Measurements from ENCODE around the gene HOXB3. TPM values are rescaled to one million over a fixed set of nuclear protein-coding genes. Genes with fewer than 3 reads are reported as not detected.

The HOXB3 gene
- total RNA-seq: 0.37 and 1.4 TPM in 2 replicates

DNA sequence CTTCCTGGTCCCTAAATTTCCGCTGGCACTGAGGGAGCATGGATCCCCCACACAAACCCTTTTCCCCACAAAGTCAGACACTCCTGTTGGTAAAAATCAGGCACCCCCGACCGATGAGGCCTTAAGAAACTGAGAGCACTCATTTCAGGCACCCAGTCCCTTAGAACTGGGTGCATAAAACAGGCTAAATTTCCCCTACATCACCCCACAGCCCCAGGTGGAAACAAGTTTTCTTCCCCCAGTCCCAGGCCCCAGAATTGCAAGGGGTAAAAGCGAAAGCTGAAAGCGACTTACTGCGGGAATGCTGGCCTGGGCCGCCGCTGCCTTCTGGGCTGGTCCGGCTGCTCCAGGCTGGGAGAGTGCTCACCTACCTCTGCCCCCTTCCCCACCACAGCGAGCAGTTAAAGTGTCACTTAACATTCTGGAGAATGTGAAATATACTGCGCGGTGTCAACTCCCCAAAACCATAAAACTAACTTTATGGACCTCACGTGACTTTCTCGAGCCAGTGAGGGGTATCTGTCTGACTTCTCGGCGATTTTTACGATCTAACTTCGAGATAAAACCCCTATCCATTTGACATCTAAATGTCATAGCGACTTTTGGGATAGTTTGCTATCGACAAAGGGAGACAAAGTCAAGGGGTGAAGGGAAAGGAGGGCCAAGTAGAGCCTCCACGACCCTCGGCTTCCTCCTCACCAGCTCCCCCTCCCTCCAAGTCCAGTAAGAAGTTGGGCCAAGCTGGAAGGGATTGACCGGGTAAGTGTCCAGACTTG, at the start of gene HOXB3:
Gene HOXB3, minus strand, starts transcription at position 411 of the 776 bp plus-strand sequence. CDS start 37,767 bp downstream, outside the sequence.

DNA sequence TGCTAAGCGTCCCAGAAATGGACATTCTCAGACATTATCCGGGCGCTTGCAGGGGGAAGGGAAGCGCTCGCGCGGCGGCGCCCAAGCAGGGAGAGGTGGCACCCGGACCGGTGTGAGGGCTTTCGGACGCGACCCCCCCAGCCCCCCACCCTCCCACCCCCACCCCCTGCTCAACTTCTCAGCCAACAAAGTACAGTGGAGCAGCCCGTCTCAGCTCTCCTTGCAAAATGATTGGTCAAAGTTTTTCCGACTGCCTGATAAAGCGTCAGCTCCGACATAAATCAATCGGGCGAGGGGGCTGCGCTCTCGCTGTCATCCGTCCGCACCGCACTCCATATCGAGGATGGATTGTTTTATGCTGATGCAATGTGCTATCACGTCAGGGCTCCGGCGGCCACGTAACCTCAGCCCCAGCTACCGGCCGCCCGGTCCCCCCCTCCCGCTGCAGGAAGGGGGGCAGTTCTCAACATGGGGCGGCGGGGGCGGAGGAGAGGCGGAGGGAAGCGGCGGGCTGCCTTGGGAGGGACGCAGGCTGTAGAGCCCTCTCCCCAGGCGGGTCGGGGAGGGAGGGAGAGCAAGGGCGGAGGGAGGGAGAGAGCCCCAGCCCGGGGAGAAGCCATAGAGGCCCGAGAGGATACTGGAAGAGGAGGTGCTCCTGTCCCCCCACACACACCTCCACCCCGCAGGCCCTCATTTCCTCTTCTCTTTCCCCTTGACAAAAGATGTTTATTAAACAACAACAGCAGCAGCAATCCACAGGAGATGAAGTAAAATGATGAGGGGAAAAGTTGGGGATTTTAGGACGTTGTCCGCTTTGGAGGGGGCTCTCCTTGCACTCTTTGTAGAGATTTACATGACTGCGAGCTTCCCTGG, 36.4 kb upstream of the HOXB3 start, which contains the start of gene HOXB9:
Gene HOXB9, minus strand, starts transcription at position 114 of the 873 bp plus-strand sequence. Its CDS starts 89 bp downstream, at position 25.

DNA sequence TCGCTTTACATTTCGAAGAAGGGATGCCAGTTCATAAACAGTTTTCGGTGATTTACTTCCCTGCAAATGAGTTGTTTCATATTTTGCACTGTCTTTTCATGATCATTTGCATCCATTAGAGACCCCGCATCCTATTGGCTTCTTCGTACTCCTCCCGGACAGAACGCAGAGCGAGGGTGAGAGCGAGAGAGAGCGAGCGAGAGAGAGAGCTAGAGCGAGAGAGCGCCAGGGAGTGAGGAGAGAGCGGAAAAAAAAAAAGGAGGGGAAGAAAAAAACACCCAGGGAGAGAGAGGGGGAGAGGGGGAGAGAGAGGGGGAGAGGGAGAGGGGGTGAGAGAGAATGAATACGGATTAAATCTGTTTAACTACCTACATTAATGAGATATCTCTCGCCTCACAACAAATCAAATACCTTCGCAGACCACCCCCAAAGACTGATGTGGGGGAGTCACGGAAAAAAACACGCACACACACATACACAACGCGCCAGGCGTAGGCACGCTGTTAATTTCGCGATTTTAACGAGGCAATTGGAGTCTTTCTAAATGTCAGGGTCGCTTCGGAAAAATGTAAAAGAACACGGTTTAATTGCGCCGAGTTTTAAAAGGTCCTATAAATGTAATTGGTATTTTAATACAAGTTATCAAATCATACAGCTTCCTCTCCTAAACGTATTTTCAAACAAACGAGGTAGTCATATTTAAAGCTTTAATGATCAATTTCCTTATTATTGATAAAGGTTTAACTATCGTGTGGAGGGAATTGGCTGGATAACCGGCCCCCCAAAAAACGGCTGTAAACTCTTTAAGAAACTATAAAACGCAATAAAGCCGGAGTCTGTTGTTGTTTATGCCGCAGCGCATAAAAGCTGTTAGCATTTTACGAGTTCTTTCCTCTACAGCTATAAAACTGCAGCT, 25.3 kb upstream of the HOXB3 start, which contains the start of gene HOXB8:
Gene HOXB8, minus strand, starts transcription at position 246 of the 916 bp plus-strand sequence. CDS start 588 bp downstream, outside the sequence.

DNA sequence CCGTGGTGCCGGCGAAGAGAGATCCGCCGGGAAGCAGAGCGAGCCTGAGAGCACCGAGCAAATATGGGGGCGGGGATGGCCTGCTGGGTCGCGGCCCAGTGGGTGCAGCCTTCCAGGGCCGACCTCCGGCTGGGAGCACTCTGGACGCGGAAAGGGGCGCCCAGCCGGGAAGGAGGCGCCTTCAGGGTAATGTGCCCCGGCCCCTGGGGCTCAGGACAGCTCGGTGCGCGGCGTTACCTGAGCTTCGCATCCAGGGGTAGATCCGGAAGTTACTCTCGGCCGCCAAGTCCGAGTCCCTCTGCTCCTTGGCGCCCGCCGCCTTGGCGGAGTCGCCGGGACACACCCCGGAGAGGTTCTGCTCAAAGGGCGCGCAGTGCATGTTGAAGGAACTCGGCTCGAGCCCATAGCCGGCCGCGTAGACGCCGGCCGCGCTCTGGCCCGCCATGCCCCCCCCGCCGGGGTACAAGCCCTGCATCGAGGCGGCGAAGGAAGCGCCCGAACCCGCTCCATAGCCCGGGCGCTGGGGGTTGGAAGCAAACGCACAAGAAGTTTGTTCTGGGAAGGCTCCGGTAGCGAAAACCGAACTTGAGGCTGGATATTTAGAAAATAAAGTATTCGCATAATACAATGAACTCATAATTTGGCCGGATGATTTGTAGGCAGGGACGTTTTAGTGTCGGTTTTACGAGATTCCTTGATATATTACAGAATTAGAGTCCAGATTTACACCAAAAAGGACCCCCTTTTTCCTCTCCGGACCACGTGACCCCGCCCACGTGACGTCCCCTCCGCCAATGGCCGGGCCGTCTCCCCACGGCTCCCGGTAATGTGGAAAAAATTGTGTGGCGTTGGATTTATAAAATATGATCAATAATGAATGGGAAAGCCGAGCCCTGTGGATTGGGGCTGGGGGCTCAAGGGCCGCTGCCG, 20.5 kb upstream of the HOXB3 start, which contains the start of gene HOXB7:
Gene HOXB7, minus strand, starts transcription at position 736 of the 930 bp plus-strand sequence. Its CDS starts 99 bp downstream, at position 637.

DNA sequence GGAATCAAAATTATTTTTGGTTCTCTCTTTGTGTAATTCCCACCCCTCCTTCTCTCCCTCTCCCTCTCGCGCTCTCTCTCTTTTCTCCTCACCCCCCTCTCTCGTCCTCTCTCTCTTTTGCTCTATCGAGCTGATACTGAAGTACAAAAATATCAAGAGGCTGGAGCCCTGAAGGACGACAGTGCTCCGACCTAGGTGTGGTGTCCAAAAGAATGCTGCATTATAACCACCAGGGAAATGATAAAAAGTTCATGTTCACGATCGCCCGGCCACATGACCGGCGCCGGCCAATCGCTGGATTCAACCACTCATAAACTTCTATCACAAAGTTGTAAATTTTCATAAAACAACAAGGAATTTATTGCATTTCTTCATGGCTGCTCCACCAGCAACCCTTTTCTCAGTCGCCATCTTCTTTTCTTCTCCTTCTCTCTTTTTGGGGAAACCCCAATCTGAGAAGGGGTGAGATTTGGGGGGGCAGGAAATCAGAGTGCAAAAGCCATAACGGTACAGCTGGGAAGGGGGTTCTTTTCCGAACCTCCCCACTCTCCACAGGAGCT, 14.8 kb upstream of the HOXB3 start, which contains the start of gene HOXB6:
Gene HOXB6, minus strand, starts transcription at position 217 of the 560 bp plus-strand sequence. CDS start 6,836 bp downstream, outside the sequence.

DNA sequence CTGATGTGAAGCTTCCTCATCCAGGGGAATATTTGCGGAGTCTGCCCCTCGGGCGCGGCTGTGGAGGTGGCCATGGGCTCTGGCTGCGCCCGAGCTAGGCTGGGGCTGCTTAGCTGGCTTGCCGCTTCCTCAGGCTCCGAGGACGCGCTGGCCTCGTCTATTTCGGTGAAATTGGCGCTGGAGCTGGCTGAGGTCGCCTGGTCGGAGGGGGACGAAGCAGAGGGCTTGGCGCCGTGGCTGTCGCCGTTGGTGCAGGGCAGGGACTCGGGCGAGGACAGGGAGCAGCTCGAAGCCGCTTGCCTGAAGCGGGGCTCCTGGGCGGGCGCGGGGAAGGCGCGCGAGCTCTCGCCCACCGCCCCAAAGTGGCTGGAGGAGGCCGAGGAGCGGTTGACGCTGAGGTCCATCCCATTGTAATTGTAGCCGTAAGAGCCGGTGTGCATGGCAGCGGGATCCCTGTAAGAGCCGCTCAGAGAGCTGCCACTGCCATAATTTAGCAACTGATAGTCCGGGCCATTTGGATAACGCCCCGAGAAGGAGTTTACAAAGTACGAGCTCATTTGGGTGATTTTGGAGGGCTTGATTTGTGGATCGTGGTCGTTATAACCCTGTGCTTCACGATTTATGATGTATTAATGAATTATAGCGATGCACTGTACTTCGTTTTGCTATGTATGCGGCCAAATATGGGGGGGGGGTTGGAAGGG, 3.2 kb upstream of the HOXB3 start, which contains the start of gene HOXB5:
Gene HOXB5, minus strand, starts transcription at position 654 of the 704 bp plus-strand sequence. Its CDS starts 97 bp downstream, at position 557.

DNA sequence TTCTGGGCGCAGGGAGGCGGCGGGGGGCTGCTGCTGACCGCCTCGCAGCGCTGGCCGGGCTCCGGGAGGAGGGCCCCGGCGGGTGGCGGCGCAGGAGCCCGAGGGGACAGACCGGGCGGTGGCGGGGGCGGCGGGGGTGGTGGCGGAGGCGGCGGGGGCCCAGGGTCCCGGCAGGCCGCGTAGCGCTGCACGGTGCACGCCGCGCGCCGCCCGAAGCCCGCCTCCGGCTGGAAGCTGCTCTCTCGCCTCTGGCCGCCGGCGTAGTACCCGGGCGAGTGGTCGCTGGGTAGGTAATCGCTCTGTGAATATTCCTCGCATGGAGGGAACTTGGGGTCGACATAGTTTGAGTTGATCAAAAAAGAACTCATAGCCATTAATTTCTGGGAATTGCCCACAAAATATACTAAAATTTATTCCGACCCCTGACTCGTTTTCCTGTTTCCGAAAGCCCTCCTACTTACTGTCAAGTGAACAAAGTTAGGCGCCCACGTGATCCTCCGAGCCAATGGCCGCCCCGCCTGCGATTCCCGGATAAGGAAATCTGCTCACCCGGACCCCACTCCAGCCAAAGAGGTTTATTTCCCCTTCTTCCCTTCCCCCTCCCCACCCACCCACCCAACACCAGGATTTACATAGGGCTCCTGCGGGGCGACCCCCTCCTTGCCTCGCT, 12.0 kb downstream of the HOXB3 start, which contains the start of gene HOXB4:
Gene HOXB4, minus strand, starts transcription at position 405 of the 670 bp plus-strand sequence. Its CDS starts 31 bp downstream, at position 374.

DNA sequence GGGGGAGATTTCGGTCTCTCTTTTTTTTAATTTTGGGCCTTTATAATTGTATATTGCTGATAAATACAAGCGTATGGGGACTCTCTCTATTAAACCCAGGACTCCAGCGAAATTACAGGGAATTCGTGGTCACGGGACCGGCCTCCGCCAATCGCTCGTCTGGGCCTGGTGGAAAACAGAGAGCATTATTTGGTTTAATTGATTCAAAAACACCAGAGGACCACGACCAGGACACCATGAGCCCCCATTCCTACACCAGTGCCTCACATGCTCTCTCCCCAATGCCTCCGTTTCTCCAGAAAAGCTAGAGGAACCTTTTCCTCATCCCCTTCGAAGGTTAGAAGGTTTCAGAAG, 45.0 kb downstream of the HOXB3 start, which contains the start of gene HOXB2:
Gene HOXB2, minus strand, starts transcription at position 88 of the 354 bp plus-strand sequence. CDS start 198 bp downstream, outside the sequence.

DNA sequence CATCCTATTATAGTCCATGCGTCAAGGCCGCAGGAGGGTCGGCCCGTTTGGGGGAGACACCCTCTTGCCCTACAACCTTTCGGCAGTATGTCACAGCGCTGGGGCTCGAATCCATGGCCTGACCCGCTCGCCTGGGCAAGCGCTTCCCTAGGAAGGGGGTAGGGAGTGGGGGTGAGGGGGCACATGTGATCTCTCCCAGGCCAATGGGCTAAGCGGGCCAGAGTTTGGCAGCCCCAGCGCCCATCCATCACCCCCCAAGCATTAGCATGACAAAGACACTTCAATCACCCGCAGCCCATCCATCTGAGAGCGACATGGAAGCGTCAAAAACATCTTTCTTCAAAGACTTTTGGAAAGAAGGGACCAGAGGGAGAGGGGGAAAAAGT, 59.2 kb downstream of the HOXB3 start, which contains the start of gene HOXB1:
Gene HOXB1, minus strand, starts transcription at position 125 of the 386 bp plus-strand sequence. Its CDS starts 107 bp downstream, at position 18.

Other genes starting within 250 kb of the HOXB3 start
- gene SKAP1, start 160.0 kb downstream of the HOXB3 start, total RNA-seq: not detected in 2 replicates
- gene HOXB1, start 59.2 kb downstream of the HOXB3 start, total RNA-seq: not detected in 2 replicates
- 0.85 and 1.9 TPM in 2 replicates for gene HOXB2, start 45.1 kb downstream of the HOXB3 start, total RNA-seq
- 0.07 TPM in 1 of 2 replicates, not detected in the other for gene HOXB4, start 11.9 kb downstream of the HOXB3 start, total RNA-seq
- gene HOXB5, start 3.5 kb upstream of the HOXB3 start, total RNA-seq: 0.14 and 0.28 TPM in 2 replicates
- 0.71 and 0.93 TPM in 2 replicates for gene HOXB6, start 14.7 kb upstream of the HOXB3 start, total RNA-seq
- 0.71 TPM in 1 of 2 replicates, not detected in the other for gene HOXB7, start 20.8 kb upstream of the HOXB3 start, total RNA-seq
- gene HOXB8, start 25.1 kb upstream of the HOXB3 start, total RNA-seq: not detected in 2 replicates
- gene HOXB9, start 36.1 kb upstream of the HOXB3 start, total RNA-seq: not detected in 2 replicates
- gene PRAC1, start 132.3 kb upstream of the HOXB3 start, total RNA-seq: not detected in 2 replicates
- not detected in 2 replicates for gene PRAC2, start 132.9 kb upstream of the HOXB3 start, total RNA-seq
- gene HOXB13, start 138.5 kb upstream of the HOXB3 start, total RNA-seq: not detected in 2 replicates
- gene TTLL6, start 227.0 kb upstream of the HOXB3 start, total RNA-seq: not detected in 2 replicates
- gene CALCOCO2, start 240.8 kb upstream of the HOXB3 start, total RNA-seq: 30.0 and 36.3 TPM in 2 replicates

Data from airway epithelial cell (primary cell).